HEK293 (cell line): ENCODE results near the gene KCTD11.

Experiments used
- CTCF ChIA-PET: fragments of 350-600 bp; formaldehyde crosslinking; extraction: SDS; loops from one replicate; lab custom pipeline; 2021; ENCODE audit warnings: antibody characterized with exemption; lab: Yijun Ruan, JAX
- POLR2A ChIA-PET: fragments of 300-600 bp; formaldehyde crosslinking; extraction: SDS; loops from one replicate; lab custom pipeline; 2020; ENCODE audit warnings: antibody characterized with exemption, inconsistent platforms; lab: Yijun Ruan, JAX
- H3K27ac ChIP-seq: fragments of 200-500 bp; sonication (Bioruptor generic); 2 replicates; pipeline ENCODE4 v1.5.1; 2014; ENCODE audit warnings: low read depth, low read length, control low read depth, inconsistent platforms; ENCODE audit errors: extremely low read depth
- H3K36me3 ChIP-seq, 2 experiments: fragments of 200-500 bp in 1 of 2; sonication (Bioruptor generic) in 1 of 2; 1 replicate in 1 of 2; 2 replicates in 1 of 2; pipeline ENCODE4 v1.5.1; 2014 to 2017; ENCODE audit warnings: inconsistent platforms in 2 of 2, low read length in 2 of 2; ENCODE audit not compliant: control insufficient read depth in 2 of 2, insufficient read depth in 1 of 2
- H3K4me1 ChIP-seq: fragments of 200-500 bp; sonication (Bioruptor generic); 2 replicates; pipeline ENCODE4 v1.5.1; 2014; ENCODE audit warnings: mild to moderate bottlenecking, low read length, inconsistent platforms; ENCODE audit not compliant: control insufficient read depth, insufficient read depth
- H3K4me3 ChIP-seq: 2 replicates; pipeline ENCODE4 v1.5.1; 2011; ENCODE audit warnings: low read depth, mild to moderate bottlenecking, control low read depth, low read length, moderate library complexity
- H3K9me3 ChIP-seq: fragments of 200-500 bp; sonication (Bioruptor generic); 2 replicates; pipeline ENCODE4 v1.5.1; 2014; ENCODE audit warnings: low read depth, low read length, inconsistent platforms; ENCODE audit not compliant: control insufficient read depth, insufficient read depth
- FEZF1 ChIP-seq: fragments of 450-650 bp; formaldehyde crosslinking; IDR thresholded peaks from 2 replicates; pipeline ENCODE4 v1.5.1; 2016; ENCODE audit warnings: missing biosample characterization, missing genetic modification characterization
- GLI4 ChIP-seq: fragments of 450-650 bp; formaldehyde crosslinking; IDR thresholded peaks from 2 replicates; pipeline ENCODE4 v1.5.1; 2016; ENCODE audit warnings: missing biosample characterization, missing genetic modification characterization
- IKZF3 ChIP-seq: fragments of 450-650 bp; IDR thresholded peaks from 2 replicates; pipeline ENCODE4 v1.5.0; 2018; ENCODE audit warnings: missing biosample characterization, mild to moderate bottlenecking, missing genetic modification characterization, moderate library complexity
- PRDM10 ChIP-seq: fragments of 450-650 bp; formaldehyde crosslinking; IDR thresholded peaks from 2 replicates; pipeline ENCODE4 v1.5.1; 2016; ENCODE audit warnings: missing biosample characterization, missing genetic modification characterization
- PRDM6 ChIP-seq: fragments of 450-650 bp; formaldehyde crosslinking; IDR thresholded peaks from 2 replicates; pipeline ENCODE4 v1.5.1; 2017; ENCODE audit warnings: missing biosample characterization, missing genetic modification characterization
- SP2 ChIP-seq: fragments of 450-650 bp; formaldehyde crosslinking; IDR thresholded peaks from 2 replicates; pipeline ENCODE4 v1.5.1; 2016; ENCODE audit warnings: missing biosample characterization, missing genetic modification characterization
- SP7 ChIP-seq: fragments of 450-650 bp; formaldehyde crosslinking; IDR thresholded peaks from 2 replicates; pipeline ENCODE4 v1.5.1; 2016; ENCODE audit warnings: missing biosample characterization, missing genetic modification characterization
- ZBTB11 ChIP-seq: fragments of 450-650 bp; formaldehyde crosslinking; conservative IDR thresholded peaks from 2 replicates; pipeline ENCODE4 v1.5.1; 2016; ENCODE audit warnings: low read depth, missing biosample characterization, missing genetic modification characterization
- ZNF112 ChIP-seq: fragments of 450-650 bp; formaldehyde crosslinking; IDR thresholded peaks from 2 replicates; pipeline ENCODE4 v1.5.0; 2017; ENCODE audit warnings: missing biosample characterization, missing genetic modification characterization
- ZNF155 ChIP-seq: fragments of 450-650 bp; formaldehyde crosslinking; IDR thresholded peaks from 2 replicates; pipeline ENCODE4 v1.5.1; 2016; ENCODE audit warnings: missing biosample characterization, missing genetic modification characterization
- ZNF211 ChIP-seq: fragments of 450-650 bp; formaldehyde crosslinking; IDR thresholded peaks from 2 replicates; pipeline ENCODE4 v1.5.1; 2016; ENCODE audit warnings: low read depth, missing biosample characterization, missing genetic modification characterization
- ZNF223 ChIP-seq: fragments of 450-650 bp; formaldehyde crosslinking; IDR thresholded peaks from 2 replicates; pipeline ENCODE4 v1.5.1; 2016; ENCODE audit warnings: missing biosample characterization, missing genetic modification characterization
- ZNF292 ChIP-seq: fragments of 450-650 bp; formaldehyde crosslinking; IDR thresholded peaks from 2 replicates; pipeline ENCODE4 v1.5.1; 2016; ENCODE audit warnings: low read depth, missing biosample characterization, missing genetic modification characterization, borderline replicate concordance
- ZNF341 ChIP-seq: fragments of 450-650 bp; formaldehyde crosslinking; IDR thresholded peaks from 2 replicates; pipeline ENCODE4; 2016; ENCODE audit warnings: low read depth, missing biosample characterization, missing genetic modification characterization
- ZNF354C ChIP-seq: fragments of 450-650 bp; formaldehyde crosslinking; IDR thresholded peaks from 2 replicates; pipeline ENCODE4 v1.5.1; 2016; ENCODE audit warnings: missing biosample characterization, missing genetic modification characterization, low read depth, borderline replicate concordance
- ZNF37A ChIP-seq: fragments of 450-650 bp; IDR thresholded peaks from 2 replicates; pipeline ENCODE4 v1.5.1; 2018; ENCODE audit warnings: missing biosample characterization, missing genetic modification characterization
- ZNF394 ChIP-seq: fragments of 450-650 bp; formaldehyde crosslinking; IDR thresholded peaks from 2 replicates; pipeline ENCODE4 v1.5.1; 2016; ENCODE audit warnings: missing biosample characterization, missing genetic modification characterization, mild to moderate bottlenecking, moderate library complexity, borderline replicate concordance
- ZNF473 ChIP-seq: fragments of 450-650 bp; formaldehyde crosslinking; IDR thresholded peaks from 2 replicates; pipeline ENCODE4 v1.5.1; 2017; ENCODE audit warnings: missing biosample characterization, missing genetic modification characterization
- ZNF514 ChIP-seq: fragments of 450-650 bp; formaldehyde crosslinking; IDR thresholded peaks from 2 replicates; pipeline ENCODE4 v1.5.1; 2016; ENCODE audit warnings: missing biosample characterization, missing genetic modification characterization
- ZNF521 ChIP-seq: fragments of 450-650 bp; formaldehyde crosslinking; IDR thresholded peaks from 2 replicates; pipeline ENCODE4 v1.5.1; 2017; ENCODE audit warnings: missing biosample characterization, mild to moderate bottlenecking, missing genetic modification characterization
- ZNF530 ChIP-seq: fragments of 450-650 bp; formaldehyde crosslinking; IDR thresholded peaks from 2 replicates; pipeline ENCODE4 v1.5.1; 2016; ENCODE audit warnings: low read depth, missing biosample characterization, missing genetic modification characterization
- ZNF544 ChIP-seq: fragments of 450-650 bp; formaldehyde crosslinking; IDR thresholded peaks from 2 replicates; pipeline ENCODE4 v1.5.0; 2017; ENCODE audit warnings: missing biosample characterization, missing genetic modification characterization
- ZNF660 ChIP-seq: fragments of 450-650 bp; IDR thresholded peaks from 2 replicates; pipeline ENCODE4 v1.5.1; 2018; ENCODE audit warnings: missing biosample characterization, mild to moderate bottlenecking, missing genetic modification characterization
- ZNF692 ChIP-seq: fragments of 450-650 bp; formaldehyde crosslinking; IDR thresholded peaks from 2 replicates; pipeline ENCODE4 v1.5.1; 2016; ENCODE audit warnings: missing biosample characterization, missing genetic modification characterization
- ZNF701 ChIP-seq: fragments of 450-650 bp; formaldehyde crosslinking; IDR thresholded peaks from 2 replicates; pipeline ENCODE4 v1.5.1; 2016; ENCODE audit warnings: missing biosample characterization, missing genetic modification characterization
- ZNF707 ChIP-seq: fragments of 450-650 bp; formaldehyde crosslinking; IDR thresholded peaks from 2 replicates; pipeline ENCODE4 v1.5.1; 2016; ENCODE audit warnings: missing biosample characterization, missing genetic modification characterization
- ZNF76 ChIP-seq: fragments of 450-650 bp; formaldehyde crosslinking; IDR thresholded peaks from 2 replicates; pipeline ENCODE4; 2016; ENCODE audit warnings: low read depth, missing biosample characterization, missing genetic modification characterization, borderline replicate concordance
- ZNF843 ChIP-seq: fragments of 450-650 bp; formaldehyde crosslinking; IDR thresholded peaks from 2 replicates; pipeline ENCODE4 v1.5.1; 2016; ENCODE audit warnings: missing biosample characterization, missing genetic modification characterization

KCTD11 gene

GRCh38 chr17:7313890-7314718 is 37.9 kb upstream of the KCTD11 start:
- peaks cover 46 to 82% of the 10 kb centered on the region in 2 experiments for H3K36me3 ChIP-seq
- peaks cover 19% of the 10 kb centered on the region for H3K4me1 ChIP-seq
- H3K4me3 ChIP-seq = peak overlapping the region; percentile 87
- no peaks in the 10 kb centered on the region for H3K9me3 ChIP-seq
- peak overlapping the region; percentile 98 for H3K27ac ChIP-seq
- POLR2A ChIA-PET = interaction anchor here (0.6 to 4.1 kb wide), 12 partner anchors 8 to 123 kb away, joined by 3 to 42 read pairs (median 4); partner anchors contain the start of genes ACADVL, DLG4, DVL2 and GABARAP
- CTCF ChIA-PET = interaction anchor here (0.6 to 4.1 kb wide), 11 partner anchors 8 to 1908 kb away, joined by 3 to 22 read pairs (median 5); partner anchors contain the start of genes ACADVL, DLG4 and NEURL4
- TF ChIP-seq ZNF76 (tag by site-specific recombination) (no peak), ZNF394 (tag by site-specific recombination) (peak; percentile 79), ZNF692 (tag by site-specific recombination) (no peak), ZNF707 (tag by site-specific recombination) (no peak), ZNF341 (tag by site-specific recombination) (no peak), FEZF1 (tag by site-specific recombination) (no peak), ZNF514 (tag by site-specific recombination) (no peak), ZNF544 (no peak), ZBTB11 (tag by site-specific recombination) (no peak), ZNF843 (tag by site-specific recombination) (no peak), ZNF354C (tag by site-specific recombination) (no peak), ZNF37A (tag by site-specific recombination) (no peak), PRDM6 (tag by site-specific recombination) (no peak), ZNF112 (tag by site-specific recombination) (no peak), ZNF701 (no peak), PRDM10 (tag by site-specific recombination) (no peak), ZNF292 (tag by site-specific recombination) (no peak), SP7 (tag by site-specific recombination) (no peak), ZNF473 (tag by site-specific recombination) (no peak), GLI4 (tag by site-specific recombination) (no peak), ZNF530 (no peak), SP2 (tag by site-specific recombination) (no peak), IKZF3 (tag by site-specific recombination) (no peak), ZNF521 (tag by site-specific recombination) (no peak), ZNF155 (tag by site-specific recombination) (no peak), ZNF660 (tag by site-specific recombination) (no peak), ZNF223 (no peak), ZNF211 (tag by site-specific recombination) (no peak)
